Measurements from ENCODE around the gene DNM1L. TPM values are rescaled to one million over a fixed set of nuclear protein-coding genes. Genes with fewer than 3 reads are reported as not detected.

DNM1L gene
- total and polyA plus RNA-seq, 9 of the 15 experiments (the other 6 are each of a cell fraction or from before 2014, with no cell fraction given): 24.1 to 82.8 (median 61.5) TPM

DNA sequence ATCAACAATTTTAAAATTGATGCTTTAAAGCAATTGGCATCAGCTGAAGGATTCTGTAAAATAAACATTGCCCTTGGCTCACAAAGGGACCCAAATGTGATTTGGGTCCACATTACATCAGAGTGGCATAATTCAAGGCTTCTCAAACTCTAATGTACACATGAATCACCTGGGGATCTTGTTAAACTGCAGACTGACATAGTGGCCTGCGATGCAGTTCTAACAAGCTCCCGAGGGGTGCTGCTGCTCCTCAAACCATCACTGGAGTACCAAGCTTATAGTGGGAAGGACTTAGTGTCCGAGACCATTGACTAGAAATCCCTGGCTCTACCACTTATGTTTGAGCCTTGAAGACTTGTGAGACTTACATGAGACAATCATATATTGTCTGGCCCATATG, 31.8 kb upstream of the DNM1L start (continued):
- TF ChIP-seq DLX4 (CRISPR knock-in tag; IDR thresholded peaks at IDR 0.05) (no peak), CTCFL (IDR thresholded peaks at IDR 0.05; ENCODE audit: borderline replicate concordance, insufficient read depth, low read depth, low read length, poor library complexity, severe bottlenecking) (no peak), HDGF (IDR thresholded peaks at IDR 0.05) (no peak), SMARCC2 (IDR thresholded peaks at IDR 0.05; ENCODE audit: low read depth) (no peak), PCBP1 (IDR thresholded peaks at IDR 0.05; ENCODE audit: low read depth, low read length, poor library complexity, severe bottlenecking) (no peak), PRMT5 (CRISPR knock-in tag; IDR thresholded peaks at IDR 0.05) (no peak), KLF13 (tag; IDR thresholded peaks at IDR 0.05; ENCODE audit: borderline replicate concordance, low read depth) (no peak), ZNF197 (CRISPR knock-in tag; IDR thresholded peaks at IDR 0.05; ENCODE audit: low read depth) (no peak)

DNA sequence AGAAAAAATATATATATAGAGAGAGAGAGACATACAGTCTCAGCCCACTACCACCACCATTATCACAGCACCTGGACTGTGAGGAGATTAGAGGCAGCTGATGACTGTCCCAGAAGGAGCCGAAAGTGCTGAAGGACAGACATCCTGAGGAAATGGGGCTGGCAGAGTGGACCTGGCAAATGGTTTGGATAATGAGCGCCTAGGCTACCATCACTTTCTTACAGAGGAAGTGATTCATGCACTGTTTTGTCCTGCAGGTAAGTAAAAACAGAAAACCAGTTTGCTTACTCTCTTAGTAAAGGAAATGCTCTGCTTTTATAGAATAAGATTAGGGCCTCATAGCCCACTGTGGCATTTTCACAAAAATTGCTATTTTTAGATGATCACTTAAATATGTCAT, 28.6 kb upstream of the DNM1L start:
- CTCF ChIA-PET (ENCODE audit: low intra/inter-chr PET ratio): no interaction called here
- no peak for FAIRE-seq
- in situ Hi-C loops (cut with MboI): loop anchor here (10.0 kb wide), 1 partner anchor 286 kb away; no protein-coding TSS in a partner anchor
- TF ChIP-seq RNF2 (IDR thresholded peaks at IDR 0.05): no peak
- no peak for TF ChIP-seq RFX7 (CRISPR knock-in tag; IDR thresholded peaks at IDR 0.05)
- TF ChIP-seq ZNF124 (CRISPR knock-in tag; IDR thresholded peaks at IDR 0.05): no peak
- TF ChIP-seq FOXA3 (CRISPR knock-in tag; conservative IDR thresholded peaks at IDR 0.05 in 1 of 2, IDR thresholded peaks at IDR 0.05 in 1 of 2): no peak
- no peak for TF ChIP-seq SMAD1 (IDR thresholded peaks at IDR 0.05; ENCODE audit: low read depth, low read length, partially characterized antibody)
- no peak for TF ChIP-seq EP300 (IDR thresholded peaks at IDR 0.05; ENCODE audit: low read length)
- TF ChIP-seq MTA3 (IDR thresholded peaks at IDR 0.05; ENCODE audit: borderline replicate concordance): no peak
- no peak for TF ChIP-seq PHF21A (IDR thresholded peaks at IDR 0.05; ENCODE audit: borderline replicate concordance, low read depth)
- no peak for TF ChIP-seq HDAC2 (IDR thresholded peaks at IDR 0.05)
- TF ChIP-seq, protein P1, sequence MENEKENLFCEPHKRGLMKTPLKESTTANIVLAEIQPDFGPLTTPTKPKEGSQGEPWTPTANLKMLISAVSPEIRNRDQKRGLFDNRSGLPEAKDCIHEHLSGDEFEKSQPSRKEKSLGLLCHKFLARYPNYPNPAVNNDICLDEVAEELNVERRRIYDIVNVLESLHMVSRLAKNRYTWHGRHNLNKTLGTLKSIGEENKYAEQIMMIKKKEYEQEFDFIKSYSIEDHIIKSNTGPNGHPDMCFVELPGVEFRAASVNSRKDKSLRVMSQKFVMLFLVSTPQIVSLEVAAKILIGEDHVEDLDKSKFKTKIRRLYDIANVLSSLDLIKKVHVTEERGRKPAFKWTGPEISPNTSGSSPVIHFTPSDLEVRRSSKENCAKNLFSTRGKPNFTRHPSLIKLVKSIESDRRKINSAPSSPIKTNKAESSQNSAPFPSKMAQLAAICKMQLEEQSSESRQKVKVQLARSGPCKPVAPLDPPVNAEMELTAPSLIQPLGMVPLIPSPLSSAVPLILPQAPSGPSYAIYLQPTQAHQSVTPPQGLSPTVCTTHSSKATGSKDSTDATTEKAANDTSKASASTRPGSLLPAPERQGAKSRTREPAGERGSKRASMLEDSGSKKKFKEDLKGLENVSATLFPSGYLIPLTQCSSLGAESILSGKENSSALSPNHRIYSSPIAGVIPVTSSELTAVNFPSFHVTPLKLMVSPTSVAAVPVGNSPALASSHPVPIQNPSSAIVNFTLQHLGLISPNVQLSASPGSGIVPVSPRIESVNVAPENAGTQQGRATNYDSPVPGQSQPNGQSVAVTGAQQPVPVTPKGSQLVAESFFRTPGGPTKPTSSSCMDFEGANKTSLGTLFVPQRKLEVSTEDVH (IDR thresholded peaks at IDR 0.05; ENCODE audit: low read depth, partially characterized antibody): no peak
- no peak for TF ChIP-seq RFX5 (IDR thresholded peaks at IDR 0.05; ENCODE audit: low read depth, low read length)

More for the DNA sequence above, 28.6 kb upstream of the DNM1L start:
- H3K9me1 ChIP-seq (ENCODE audit: control insufficient read depth, insufficient read depth, low read length): no peaks in the 10 kb centered on the region
- no peaks in the 10 kb centered on the region for H3K4me1 ChIP-seq (replicated peaks in 1 of 2; ENCODE audit: control insufficient read depth in 2 of 2, insufficient read depth in 2 of 2, low read length in 2 of 2)
- H4K20me1 ChIP-seq (replicated peaks; ENCODE audit: control insufficient read depth, insufficient read depth, low read length): no peaks in the 10 kb centered on the region
- no peak overlapping the region for H2AFZ ChIP-seq (ENCODE audit: low read depth, low read length)
- no peak for ATAC-seq
- DNase-seq (ENCODE audit: extremely low read depth in 1 of 4, low spot score in 3 of 4): no peak
- POLR2A ChIA-PET: no interaction called here
- 4% methylated on average over 2 of the region's 2 CpGs for WGBS (ENCODE audit: insufficient coverage, low coverage, missing lambda C conversion rate)
- H3K4me3 ChIP-seq: no peak overlapping the region
- H3K9me3 ChIP-seq (replicated peaks; ENCODE audit: control insufficient read depth, insufficient read depth, low read depth, low read length): no peaks in the 10 kb centered on the region
- H3K9ac ChIP-seq (ENCODE audit: insufficient read depth in 1 of 2, low read depth in 2 of 2, low read length in 2 of 2): no peak overlapping the region
- H3K4me2 ChIP-seq (ENCODE audit: insufficient read depth, low read length): no peak overlapping the region
- peaks cover 10 to 33% of the 10 kb centered on the region in 2 experiments; a peak in 4 of 5 replicates for H3K27me3 ChIP-seq (ENCODE audit: control insufficient read depth in 2 of 2, insufficient read depth in 2 of 2, low read length in 2 of 2)
- no peaks in the 10 kb centered on the region for H3K36me3 ChIP-seq (ENCODE audit: control insufficient read depth, insufficient read depth, low read length)
- no peak overlapping the region for H3K27ac ChIP-seq (ENCODE audit: extremely low read depth, low read depth, low read length)
- no peaks in the 10 kb centered on the region for H3K79me2 ChIP-seq (ENCODE audit: control insufficient read depth, insufficient read depth, low read length)
- intact Hi-C loops (cut with micrococcal nuclease): no loop called here
- no TSS peak for BruUV-seq (replicated peaks)
